HG03354 (cell line): ENCODE measurements around the gene SMIM35.
"Not testable (repeated sequence)": the region's sequence is repeated elsewhere in the genome, so short reads cannot be mapped to it uniquely, and the experiment has no call there.

Experiments used
- ATAC-seq: cut with Tn5 transposase; IDR thresholded peaks from one replicate; pipeline ENCODE4 v1.9.1; 2021; ENCODE audit warnings: mild to moderate bottlenecking; ENCODE audit not compliant: unreplicated experiment, poor library complexity, severe bottlenecking

The SMIM35 gene

GRCh38 chr11:118008271-118008911 lies 78.4 kb downstream of the SMIM35 start:
- no peak for ATAC-seq

DNA sequence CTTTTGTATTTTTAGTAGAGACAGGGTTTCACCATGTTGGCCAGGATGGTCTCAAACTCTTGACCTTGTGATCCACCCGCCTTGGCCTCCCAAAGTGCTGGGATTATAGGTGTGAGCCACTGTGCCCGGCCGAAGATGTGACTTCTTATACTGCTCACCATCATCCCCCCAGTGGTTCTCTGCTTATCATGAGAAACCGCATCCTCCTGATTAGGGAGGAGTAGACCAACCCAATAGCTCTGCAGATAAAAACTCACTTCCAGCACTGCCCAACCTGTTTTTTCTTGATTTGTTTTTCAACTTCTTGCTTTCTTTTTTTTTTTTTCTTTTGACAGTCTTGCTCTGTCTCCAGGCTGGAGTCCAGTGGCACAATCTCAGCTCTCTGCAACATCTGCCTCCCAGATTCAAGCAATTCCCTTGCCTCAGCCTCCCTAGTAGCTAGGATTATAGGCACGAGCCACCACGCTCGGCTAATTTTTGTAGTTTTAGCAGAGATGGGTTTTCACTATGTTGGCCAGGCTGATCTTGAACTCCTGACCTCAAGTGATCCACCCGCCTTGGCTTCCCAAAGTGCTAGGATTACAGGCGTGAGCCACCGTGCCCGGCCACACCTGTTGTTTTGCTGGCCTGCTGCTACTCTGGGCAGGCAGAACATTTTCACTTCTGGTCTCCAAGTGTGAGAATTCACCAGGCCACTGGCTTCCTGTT lies 79.0 kb downstream of the SMIM35 start:
- ATAC-seq: not testable (repeated sequence)

GRCh38 chr11:118007040-118007439 lies 79.7 kb downstream of the SMIM35 start:
- no peak for ATAC-seq

- no peak for ATAC-seq
Measured at GRCh38 chr11:118006153-118006534, 80.6 kb downstream of the SMIM35 start.

DNA sequence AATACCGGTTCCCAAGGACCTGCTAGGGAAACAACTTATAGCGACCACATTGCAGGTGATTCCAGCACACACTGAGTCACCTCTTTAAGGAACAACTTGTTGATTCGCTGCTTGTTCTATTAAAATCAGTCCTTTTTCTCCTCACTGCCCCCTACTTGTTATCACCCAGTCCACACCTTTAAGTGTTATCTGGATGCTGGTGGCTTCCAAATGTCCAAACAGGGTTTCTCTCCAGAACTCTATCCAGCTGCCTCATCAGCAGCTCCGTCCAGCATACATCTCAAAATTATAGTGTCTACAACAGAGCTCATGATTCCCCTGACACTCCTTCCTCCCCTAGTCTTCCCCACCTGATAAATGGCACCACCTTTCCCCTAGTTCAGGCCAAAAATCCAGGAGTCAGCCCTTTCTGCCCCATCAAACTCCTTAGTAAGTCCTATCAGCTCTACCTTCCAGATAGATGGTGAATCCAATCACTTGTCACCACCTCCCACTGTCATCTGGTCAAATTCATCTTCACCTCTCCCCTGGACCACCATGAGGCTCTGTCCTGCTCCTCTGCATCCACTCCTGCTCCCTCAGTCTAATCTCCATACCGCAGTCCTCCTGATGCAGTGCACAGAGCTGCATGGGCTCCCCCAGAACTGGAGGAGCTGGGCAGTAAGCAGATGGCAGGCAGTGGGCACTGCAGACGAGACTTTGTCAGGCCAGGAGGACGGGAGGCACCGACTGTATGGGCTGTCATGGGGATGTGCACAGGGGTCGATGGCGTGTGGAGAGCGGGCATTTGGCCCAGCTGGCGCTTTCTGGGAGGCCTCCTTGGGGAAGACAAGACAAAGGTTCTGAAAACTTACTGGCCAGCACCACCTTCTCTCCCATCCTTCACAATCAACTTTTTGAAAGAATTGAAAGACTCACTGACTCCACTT lies 81.3 kb downstream of the SMIM35 start:
- no peak for ATAC-seq

- no peak for ATAC-seq
Measured at GRCh38 chr11:118004543-118005223, 82.1 kb downstream of the SMIM35 start.

DNA sequence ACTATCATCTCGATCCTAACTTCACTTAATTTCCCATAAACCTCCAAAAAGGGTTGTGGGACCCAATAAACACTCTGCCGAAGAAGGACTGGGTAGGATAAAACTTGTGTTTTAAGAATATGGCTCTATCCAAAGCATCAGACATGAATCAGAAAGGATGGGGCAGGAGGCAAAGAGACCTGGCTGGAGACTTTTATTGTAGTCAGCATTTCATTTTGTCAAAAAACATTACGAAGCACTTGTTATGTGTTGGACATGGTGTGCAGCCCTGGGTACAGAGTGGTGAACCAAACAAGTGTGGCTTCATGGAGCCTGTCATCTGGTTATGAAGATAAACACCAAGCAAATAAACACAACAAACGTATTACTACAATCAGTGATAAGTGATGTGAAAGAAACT lies 83.3 kb downstream of the SMIM35 start:
- ATAC-seq: no peak

- no peak for ATAC-seq
Measured at GRCh38 chr11:118002541-118003423, 84.0 kb downstream of the SMIM35 start.

GRCh38 chr11:118002010-118002540 lies 84.7 kb downstream of the SMIM35 start:
- ATAC-seq: no peak

- no peak for ATAC-seq
Measured at GRCh38 chr11:118001494-118001971, 85.2 kb downstream of the SMIM35 start.

DNA sequence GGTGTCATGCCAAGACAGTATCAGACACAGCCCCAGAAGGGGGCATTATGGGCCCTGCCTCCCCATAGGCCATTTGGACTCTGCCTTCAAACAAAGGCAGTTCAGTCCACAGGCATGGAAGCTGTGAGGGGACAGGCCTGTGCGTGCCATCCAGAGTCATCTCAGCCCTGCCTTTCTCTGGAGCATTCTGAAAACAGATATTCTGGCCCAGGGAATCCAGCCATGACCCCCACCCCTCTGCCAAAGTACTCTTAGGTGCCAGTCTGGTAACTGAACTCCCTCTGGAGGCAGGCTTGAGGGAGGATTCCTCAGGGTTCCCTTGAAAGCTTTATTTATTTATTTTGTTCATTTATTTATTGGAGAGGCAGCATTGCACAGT lies 85.9 kb downstream of the SMIM35 start:
- ATAC-seq: no peak

DNA sequence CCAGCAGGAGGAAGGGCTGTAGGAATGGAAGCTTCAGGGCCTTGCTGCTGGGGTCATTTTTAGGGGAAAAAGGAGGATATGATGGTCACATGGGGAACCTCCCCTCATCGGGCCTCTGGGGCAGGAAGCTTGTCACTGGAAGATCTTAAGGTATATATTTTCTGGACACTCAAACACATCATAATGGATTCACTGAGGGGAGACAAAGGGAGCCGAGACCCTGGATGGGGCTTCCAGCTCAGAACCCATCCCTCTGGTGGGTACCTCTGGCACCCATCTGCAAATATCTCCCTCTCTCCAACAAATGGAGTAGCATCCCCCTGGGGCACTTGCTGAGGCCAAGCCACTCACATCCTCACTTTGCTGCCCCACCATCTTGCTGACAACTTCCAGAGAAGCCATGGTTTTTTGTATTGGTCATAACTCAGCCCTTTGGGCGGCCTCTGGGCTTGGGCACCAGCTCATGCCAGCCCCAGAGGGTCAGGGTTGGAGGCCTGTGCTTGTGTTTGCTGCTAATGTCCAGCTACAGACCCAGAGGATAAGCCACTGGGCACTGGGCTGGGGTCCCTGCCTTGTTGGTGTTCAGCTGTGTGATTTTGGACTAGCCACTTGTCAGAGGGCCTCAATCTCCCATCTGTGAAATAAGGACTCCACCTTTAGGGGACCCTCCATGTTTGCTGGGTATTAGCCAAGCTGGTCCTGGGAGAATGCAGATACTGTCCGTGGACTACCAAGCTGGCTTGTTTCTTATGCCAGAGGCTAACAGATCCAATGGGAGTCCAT lies 86.5 kb downstream of the SMIM35 start:
- ATAC-seq: no peak

- ATAC-seq: no peak
Measured at GRCh38 chr11:117999354-117999993, 87.3 kb downstream of the SMIM35 start.

GRCh38 chr11:117998664-117999353 lies 88.0 kb downstream of the SMIM35 start:
- no peak for ATAC-seq

DNA sequence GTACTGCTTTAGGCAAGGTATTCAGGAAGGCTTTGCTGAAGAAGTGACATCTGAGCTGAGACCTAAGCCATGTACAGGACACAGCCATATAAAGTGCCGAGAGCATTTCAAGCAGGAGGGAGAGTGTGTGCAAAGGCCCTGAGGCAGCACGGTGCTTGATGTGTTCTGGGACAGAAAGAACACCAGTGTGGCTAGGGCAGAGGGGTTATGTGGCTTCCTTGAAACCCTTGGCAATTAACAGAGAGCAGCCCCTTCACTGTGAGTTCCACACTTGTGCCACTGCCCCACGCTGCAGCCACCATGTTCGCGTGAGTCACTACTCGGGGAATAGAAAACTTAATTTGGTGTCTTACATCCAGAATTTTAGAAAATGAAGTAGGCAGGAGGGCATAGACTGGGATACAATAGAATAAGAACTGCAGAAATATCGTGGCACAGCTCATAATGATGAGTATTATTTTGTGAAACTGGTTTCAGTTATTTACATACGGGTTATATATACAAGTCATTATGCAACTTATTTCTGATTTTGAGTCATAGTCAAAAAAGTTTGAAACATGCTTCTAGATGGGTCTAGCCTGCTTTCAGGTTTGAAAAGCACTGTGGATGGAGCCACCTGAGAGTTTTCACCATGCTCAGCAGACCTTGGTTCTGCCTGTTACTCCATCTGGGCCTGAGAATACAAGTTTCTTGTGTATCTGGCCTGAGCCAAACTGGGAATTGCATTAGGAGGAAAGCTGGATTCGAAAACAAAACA lies 88.8 kb downstream of the SMIM35 start:
- peak; percentile 81 for ATAC-seq

GRCh38 chr11:117997406-117997805 lies 89.4 kb downstream of the SMIM35 start:
- ATAC-seq: no peak
